Mesodermal cell (in vitro differentiated cells): ENCODE measurements around the gene FTH1.
"Not testable (repeated sequence)": the region's sequence is repeated elsewhere in the genome, so short reads cannot be mapped to it uniquely, and the experiment has no call there.

Source experiments
- H3K27ac ChIP-seq: 2 replicates; pipeline ENCODE4 v1.7.0; 2013; ENCODE audit warnings: mild to moderate bottlenecking, low read depth, low read length, moderate library complexity; ENCODE audit not compliant: severe bottlenecking
- H3K36me3 ChIP-seq: 2 replicates; pipeline ENCODE4 v1.7.1; 2013; ENCODE audit warnings: mild to moderate bottlenecking, low read length, moderate library complexity; ENCODE audit not compliant: control insufficient read depth, insufficient read depth
- H3K4me1 ChIP-seq: one replicate; pipeline ENCODE4 v1.7.1; 2013; ENCODE audit warnings: mild to moderate bottlenecking, low read length; ENCODE audit not compliant: insufficient read depth, control insufficient read depth, poor library complexity, severe bottlenecking
- H3K4me3 ChIP-seq: 2 replicates; pipeline ENCODE4 v1.7.0; 2013; ENCODE audit warnings: low read length, control low read depth, mild to moderate bottlenecking; ENCODE audit not compliant: insufficient read depth, poor library complexity, severe bottlenecking; ENCODE audit errors: extremely low read depth
- H3K9me3 ChIP-seq: 2 replicates; pipeline ENCODE4 v1.7.1; 2013; ENCODE audit warnings: mild to moderate bottlenecking, low read length, moderate library complexity; ENCODE audit not compliant: control insufficient read depth
- WGBS, 2 experiments: methylation state at CpG; one replicate each; pipeline ENCODE4 v1.1.5; 2013; ENCODE audit warnings: missing lambda C conversion rate in 2 of 2; ENCODE audit not compliant: insufficient coverage in 2 of 2; 5-methylcytosine and 5-hydroxymethylcytosine counted together

The FTH1 gene

GRCh38 chr11:61969838-61970662 is 2.6 kb upstream of the FTH1 start:
- WGBS, 2 experiments = 94 to 100% methylated on average over 1 to 2 of the region's 2 CpGs
- Histone ChIP-seq H3K9me3 (no peaks in the 10 kb centered on the region), H3K4me1 (peaks cover 20% of the 10 kb centered on the region), H3K4me3 (no peak overlapping the region), H3K27ac (no peak overlapping the region), H3K36me3 (peaks cover 14% of the 10 kb centered on the region)

DNA sequence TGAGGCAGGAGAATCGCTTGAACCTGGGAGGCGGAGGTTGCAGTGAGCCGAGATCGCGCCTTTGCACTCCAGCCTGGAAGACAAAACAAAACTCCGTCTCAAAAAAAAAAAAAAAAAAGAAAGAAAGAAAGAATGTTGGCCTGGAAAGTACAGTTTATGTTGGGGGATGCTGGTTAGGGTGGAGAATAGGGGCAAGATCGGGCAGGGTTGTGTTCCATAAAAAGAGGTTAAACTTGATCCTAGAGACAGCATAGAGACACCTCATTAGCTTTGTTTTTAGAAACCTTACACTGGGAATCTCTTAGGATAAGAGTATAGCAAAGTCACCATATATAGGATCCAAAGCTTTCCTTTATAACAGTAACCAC is 1.9 kb upstream of the FTH1 start:
- Histone ChIP-seq H3K36me3 (peaks cover 21% of the 10 kb centered on the region), H3K9me3 (no peaks in the 10 kb centered on the region), H3K4me3 (no peak overlapping the region), H3K4me1 (peaks cover 20% of the 10 kb centered on the region), H3K27ac (no peak overlapping the region)
- 98 to 100% methylated on average over 3 to 7 of the region's 7 CpGs for WGBS, 2 experiments

DNA sequence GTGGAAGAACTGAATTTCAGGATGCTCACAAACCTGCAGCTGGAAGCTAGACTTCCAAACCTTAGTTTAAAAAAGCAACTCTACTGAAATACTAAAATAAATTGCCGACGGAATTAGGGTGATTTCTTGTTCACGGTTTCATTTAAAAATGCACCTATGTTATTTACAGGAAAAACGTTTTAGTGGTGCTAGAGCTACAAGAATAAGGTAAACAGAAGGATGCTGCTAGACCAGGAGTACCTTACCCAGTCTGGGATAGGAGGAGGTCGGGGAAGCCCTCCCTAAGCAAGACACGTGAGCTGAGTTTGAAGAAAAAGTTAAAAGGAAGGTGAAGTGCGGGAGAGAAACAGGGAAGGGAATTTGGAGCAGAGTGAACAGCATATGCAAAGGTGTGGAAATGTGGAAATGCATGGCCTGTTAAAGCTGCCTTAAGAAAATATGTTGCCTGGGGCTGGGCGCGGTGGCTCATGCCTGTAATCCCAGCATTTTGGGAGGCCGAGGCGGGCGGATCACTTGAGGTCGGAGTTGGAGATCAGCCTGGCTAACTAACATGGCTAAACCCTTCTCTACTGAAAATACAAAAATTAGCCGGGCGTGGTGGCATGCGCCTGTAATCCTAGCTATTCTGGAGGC is 1.4 kb upstream of the FTH1 start:
- 81 to 91% methylated on average over 8 to 13 of the region's 16 CpGs for WGBS, 2 experiments
- H3K27ac ChIP-seq = no peak overlapping the region
- H3K4me1 ChIP-seq = peaks cover 20% of the 10 kb centered on the region
- H3K9me3 ChIP-seq = no peaks in the 10 kb centered on the region
- peak overlapping the region; percentile 99 for H3K4me3 ChIP-seq
- peaks cover 26% of the 10 kb centered on the region for H3K36me3 ChIP-seq

DNA sequence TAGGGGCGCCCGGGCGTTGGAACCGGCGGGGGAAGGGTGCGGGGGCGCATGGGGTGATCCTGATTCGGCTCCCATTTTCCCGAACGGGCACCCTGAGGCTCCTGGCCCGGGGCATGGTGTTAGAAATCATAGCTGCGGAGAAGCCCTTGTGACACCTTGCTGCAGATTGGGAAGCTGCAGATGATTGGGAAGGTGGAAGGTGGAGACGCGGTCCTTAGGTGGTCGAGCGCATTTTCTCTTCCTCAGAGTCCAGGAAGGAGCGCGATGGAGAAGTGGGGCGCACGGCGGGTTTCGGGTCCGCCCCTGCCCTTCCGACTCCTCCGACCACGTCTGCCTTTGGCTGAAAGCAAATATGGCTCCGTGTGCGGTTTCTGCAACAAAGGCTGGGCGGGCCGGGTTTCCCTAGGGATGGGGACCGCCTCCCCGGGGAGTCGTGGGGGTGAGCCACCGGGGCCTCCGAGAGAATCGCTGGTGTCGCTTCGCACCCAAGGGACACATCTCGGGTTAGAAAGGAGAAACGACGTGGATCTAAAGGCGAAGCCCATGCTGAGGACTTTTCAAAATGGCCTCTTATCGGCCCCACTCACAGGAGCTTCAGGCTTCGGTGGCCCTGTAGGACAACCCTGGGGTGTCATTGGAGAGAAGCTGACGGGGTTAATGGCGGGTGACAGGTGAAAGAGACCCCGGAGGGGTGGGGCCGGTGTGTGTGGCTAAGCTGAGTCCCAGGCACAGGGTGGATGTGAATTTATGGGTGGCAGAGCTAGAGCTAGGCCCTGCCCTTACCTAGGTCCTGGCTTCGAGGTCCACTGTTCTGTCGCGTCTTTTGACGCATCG is 707 bp upstream of the FTH1 start:
- 32 to 37% methylated on average over 30 to 36 of the region's 53 CpGs for WGBS, 2 experiments
- H3K4me3 ChIP-seq = peak overlapping the region; percentile 99
- H3K36me3 ChIP-seq = peaks cover 33% of the 10 kb centered on the region
- H3K4me1 ChIP-seq = peaks cover 19% of the 10 kb centered on the region
- H3K27ac ChIP-seq = peak overlapping the region; percentile 84
- H3K9me3 ChIP-seq = no peaks in the 10 kb centered on the region

DNA sequence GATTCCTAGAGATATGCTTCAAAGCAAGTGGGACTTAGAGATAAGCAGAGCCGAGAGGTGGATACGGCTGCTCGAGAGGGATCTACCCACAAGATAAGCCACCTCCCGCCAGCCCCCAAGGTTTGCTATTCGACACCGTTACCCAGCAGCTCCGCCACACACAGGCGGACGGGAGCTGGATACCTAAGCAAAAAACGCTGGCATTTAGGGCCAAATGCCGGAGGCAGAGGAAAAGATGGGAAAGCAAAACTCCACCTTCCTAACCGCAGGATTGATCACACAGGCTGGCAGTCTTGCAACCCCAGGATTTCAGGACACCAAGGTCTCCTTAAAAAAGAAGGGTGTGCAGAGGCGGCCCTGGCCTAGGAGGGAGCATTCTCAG is 709 bp downstream of the FTH1 start:
- H3K27ac ChIP-seq = peak overlapping the region; percentile 84
- H3K4me1 ChIP-seq = peaks cover 8% of the 10 kb centered on the region
- H3K4me3 ChIP-seq = peak overlapping the region; percentile 99
- 0 to 1% methylated on average over 6 to 13 of the region's 13 CpGs for WGBS, 2 experiments
- peaks cover 39% of the 10 kb centered on the region for H3K36me3 ChIP-seq
- H3K9me3 ChIP-seq = no peaks in the 10 kb centered on the region

DNA sequence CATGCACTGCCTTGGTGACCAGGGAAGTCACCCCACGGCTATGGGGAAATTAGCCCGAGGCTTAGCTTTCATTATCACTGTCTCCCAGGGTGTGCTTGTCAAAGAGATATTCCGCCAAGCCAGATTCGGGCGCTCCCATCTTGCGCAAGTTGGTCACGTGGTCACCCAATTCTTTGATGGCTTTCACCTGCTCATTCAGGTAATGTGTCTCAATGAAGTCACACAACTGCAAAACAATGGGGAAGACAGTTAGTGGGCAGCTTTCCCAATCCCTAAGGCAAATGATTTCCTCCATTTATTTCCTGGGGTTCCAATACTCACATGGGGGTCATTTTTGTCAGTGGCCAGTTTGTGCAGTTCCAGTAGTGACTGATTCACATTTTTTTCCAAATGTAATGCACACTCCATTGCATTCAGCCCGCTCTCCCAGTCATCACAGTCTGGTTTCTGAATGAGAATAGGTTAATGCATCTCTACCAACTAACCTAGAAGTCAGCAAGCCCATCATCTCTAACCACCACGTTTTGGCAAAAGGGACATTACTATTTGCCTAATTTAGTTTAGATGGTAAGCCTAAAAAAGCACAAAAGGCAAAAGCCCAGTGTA is 2.7 kb downstream of the FTH1 start:
- H3K4me3 ChIP-seq, H3K9me3 ChIP-seq, H3K27ac ChIP-seq, H3K4me1 ChIP-seq: not testable (repeated sequence)
- H3K36me3 ChIP-seq = peaks cover 39% of the 10 kb centered on the region
- WGBS, 2 experiments = 95 to 96% methylated on average over 4 to 7 of the region's 9 CpGs

DNA sequence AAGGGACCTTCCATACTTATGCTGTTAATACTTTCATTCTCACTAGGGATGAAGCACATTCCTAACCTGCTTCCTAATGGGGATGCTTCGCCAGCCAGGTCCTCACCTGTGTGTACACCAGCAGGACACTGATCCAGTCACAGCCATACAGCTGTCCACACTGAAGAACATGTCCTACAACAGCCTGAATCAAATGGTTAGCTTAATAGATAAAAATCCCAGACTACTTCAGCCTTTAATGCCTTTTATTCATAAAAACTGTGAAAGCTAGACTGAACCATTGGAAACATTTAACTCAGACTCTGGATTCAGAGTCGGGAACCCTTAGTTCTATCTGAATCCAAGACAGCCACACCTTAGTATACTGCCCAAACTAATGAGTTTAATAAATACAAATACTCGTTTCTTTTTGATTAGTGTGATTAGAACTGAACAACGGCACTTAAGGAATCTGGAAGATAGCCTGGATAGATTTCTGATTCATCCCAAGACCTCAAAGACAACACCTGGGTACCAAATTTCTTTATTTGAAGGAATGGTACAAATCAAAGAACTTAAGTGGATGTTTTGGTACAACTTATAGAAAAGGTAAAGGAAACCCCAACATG is 3.3 kb downstream of the FTH1 start:
- Histone ChIP-seq H3K9me3 (no peaks in the 10 kb centered on the region), H3K27ac (no peak overlapping the region), H3K4me3 (no peak overlapping the region), H3K4me1 (peaks cover 3% of the 10 kb centered on the region), H3K36me3 (peaks cover 39% of the 10 kb centered on the region)
- 88 to 89% methylated on average over 1 of the region's 4 CpGs for WGBS, 2 experiments

GRCh38 chr11:61963282-61964057 is 4.0 kb downstream of the FTH1 start:
- H3K4me1 ChIP-seq = peaks cover under 1% of the 10 kb centered on the region
- no peak overlapping the region for H3K27ac ChIP-seq
- H3K4me3 ChIP-seq = no peak overlapping the region
- peaks cover 39% of the 10 kb centered on the region for H3K36me3 ChIP-seq
- WGBS, 2 experiments = 92 to 94% methylated on average over 3 to 5 of the region's 10 CpGs
- no peaks in the 10 kb centered on the region for H3K9me3 ChIP-seq

DNA sequence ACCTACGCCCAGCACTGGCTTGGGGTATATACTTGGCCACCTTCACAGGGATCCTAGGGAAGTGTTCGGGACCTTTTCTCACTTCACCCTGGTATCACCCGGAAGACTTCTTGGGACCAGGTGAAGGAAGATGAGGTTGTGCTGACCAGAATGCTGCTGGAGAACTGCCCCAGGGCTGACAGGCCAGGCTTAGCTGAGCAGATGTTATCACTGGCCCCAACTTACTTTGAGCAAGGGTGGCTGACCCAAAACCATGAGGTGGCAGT is 4.5 kb downstream of the FTH1 start:
- Histone ChIP-seq H3K36me3 (peaks cover 39% of the 10 kb centered on the region), H3K9me3 (no peaks in the 10 kb centered on the region), H3K4me3 (no peak overlapping the region), H3K27ac (no peak overlapping the region), H3K4me1 (no peaks in the 10 kb centered on the region)
- 88 to 96% methylated on average over 2 to 3 of the region's 3 CpGs for WGBS, 2 experiments
